AG09309 (cell line): ENCODE measurements around the gene RNASE8.

Experiments used
- DNase-seq: peaks from one replicate; pipeline ENCODE4 v3.0.0-alpha.2; 2010; ENCODE audit warnings: low read depth
- H3K4me3 ChIP-seq: 2 replicates; pipeline ENCODE4 v1.5.1; 2011; ENCODE audit warnings: mild to moderate bottlenecking, low read depth, low read length, moderate library complexity; ENCODE audit not compliant: control insufficient read depth
- TF ChIP-seq, protein P1 (sequence below): IDR thresholded peaks from 2 replicates; pipeline ENCODE4 v1.5.1; 2011; ENCODE audit warnings: mild to moderate bottlenecking, low read depth, low read length, inconsistent platforms; ENCODE audit not compliant: insufficient read depth, control insufficient read depth; ENCODE audit errors: missing control alignments

The RNASE8 gene

DNA sequence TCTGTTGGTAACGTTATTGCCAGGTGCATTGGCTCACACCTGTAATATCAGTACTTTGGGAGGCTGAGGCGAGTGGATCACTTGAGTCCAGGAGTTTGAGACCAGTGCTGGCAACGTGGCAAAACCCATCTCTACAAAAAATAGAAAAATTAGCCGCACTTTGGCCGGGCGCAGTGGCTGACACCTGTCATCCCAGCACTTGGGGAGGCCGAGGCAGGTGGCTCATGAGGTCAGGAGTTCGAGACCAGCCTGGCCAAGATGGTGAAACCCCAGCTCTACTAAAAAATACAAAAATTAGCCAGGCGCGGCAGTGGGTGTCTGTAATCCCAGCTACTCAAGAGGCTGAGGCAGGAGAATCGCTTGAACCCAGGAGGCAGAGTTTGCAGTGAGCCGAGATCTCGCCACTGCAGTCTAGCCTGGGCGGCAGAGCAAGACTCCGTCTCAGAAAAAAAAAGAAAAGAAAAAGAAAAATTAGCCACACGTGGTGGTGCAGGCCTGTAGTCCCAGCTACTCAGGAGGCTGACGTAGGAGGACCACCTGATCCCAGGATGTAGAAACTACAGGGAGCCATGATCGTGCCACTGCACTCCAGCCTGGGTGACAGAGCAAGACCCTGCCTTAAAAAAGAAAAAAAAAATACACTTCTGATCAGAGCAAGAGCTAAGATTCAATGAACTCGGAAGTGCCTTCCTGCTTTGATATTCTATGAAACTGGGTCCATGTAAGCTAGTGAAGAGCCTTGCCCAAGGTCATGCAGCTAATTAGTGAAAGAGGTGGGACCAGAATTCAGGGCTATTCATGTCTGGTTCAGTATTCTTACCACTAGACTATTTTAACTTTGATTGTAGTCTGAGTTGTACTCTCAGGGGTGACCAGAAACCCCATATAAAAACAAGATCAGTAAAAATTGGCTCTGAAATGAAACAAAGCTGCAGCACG lies 4.2 kb upstream of the RNASE8 start:
- TF ChIP-seq, protein P1, sequence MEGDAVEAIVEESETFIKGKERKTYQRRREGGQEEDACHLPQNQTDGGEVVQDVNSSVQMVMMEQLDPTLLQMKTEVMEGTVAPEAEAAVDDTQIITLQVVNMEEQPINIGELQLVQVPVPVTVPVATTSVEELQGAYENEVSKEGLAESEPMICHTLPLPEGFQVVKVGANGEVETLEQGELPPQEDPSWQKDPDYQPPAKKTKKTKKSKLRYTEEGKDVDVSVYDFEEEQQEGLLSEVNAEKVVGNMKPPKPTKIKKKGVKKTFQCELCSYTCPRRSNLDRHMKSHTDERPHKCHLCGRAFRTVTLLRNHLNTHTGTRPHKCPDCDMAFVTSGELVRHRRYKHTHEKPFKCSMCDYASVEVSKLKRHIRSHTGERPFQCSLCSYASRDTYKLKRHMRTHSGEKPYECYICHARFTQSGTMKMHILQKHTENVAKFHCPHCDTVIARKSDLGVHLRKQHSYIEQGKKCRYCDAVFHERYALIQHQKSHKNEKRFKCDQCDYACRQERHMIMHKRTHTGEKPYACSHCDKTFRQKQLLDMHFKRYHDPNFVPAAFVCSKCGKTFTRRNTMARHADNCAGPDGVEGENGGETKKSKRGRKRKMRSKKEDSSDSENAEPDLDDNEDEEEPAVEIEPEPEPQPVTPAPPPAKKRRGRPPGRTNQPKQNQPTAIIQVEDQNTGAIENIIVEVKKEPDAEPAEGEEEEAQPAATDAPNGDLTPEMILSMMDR, result no peak

DNA sequence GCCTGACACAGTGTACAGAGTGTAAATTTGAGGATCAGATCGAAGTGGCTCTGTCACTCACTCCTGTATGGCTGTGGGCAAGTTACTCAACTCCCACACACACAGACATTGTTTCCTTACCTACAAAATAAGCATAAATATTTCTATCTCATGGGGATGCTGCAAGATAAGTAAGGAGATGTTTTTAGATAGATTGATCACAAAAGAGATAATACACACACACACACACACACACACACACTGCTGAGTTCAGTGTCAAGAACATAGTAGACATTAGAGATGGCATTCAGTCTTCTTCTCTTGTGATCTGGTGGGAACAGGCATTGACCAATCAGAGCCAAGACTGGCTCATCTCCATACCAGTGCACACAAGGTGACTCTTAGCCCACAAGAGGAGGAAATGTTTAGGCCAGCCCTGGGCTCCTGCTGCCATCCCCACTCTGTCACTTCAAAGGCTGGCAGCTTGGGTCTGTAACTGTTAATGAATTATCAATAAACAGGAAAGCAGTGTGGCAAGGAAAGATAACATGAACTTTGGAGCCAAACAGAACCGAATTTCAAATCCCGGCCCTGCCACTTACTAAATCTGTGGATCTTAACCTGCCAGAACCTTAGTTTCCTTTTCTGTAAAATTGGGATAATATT lies 3.4 kb upstream of the RNASE8 start:
- no peak for DNase-seq
- no peak overlapping the region for H3K4me3 ChIP-seq
- TF ChIP-seq, protein P1, result no peak

More for the DNA sequence above, 4.2 kb upstream of the RNASE8 start:
- DNase-seq, result no peak
- H3K4me3 ChIP-seq, result no peak overlapping the region

DNA sequence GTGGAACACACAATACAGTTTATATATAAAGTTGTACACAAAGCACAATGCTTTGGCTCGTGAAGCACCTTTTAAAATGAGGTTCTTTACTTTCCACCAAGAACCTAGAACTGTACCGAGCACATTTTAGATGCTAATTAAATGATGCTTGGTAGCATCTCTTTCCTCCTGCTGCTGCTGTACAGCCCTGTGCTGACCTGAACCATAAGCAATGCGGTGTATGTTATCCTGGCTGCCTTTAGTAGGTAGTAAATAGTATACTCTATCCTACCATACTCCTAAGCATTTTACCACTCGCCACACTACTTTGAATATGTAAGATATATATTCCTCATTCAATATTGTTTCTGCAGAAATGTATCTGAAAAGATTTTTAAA lies 2.9 kb upstream of the RNASE8 start:
- TF ChIP-seq, protein P1, result no peak
- no peak for DNase-seq
- H3K4me3 ChIP-seq, result no peak overlapping the region

DNA sequence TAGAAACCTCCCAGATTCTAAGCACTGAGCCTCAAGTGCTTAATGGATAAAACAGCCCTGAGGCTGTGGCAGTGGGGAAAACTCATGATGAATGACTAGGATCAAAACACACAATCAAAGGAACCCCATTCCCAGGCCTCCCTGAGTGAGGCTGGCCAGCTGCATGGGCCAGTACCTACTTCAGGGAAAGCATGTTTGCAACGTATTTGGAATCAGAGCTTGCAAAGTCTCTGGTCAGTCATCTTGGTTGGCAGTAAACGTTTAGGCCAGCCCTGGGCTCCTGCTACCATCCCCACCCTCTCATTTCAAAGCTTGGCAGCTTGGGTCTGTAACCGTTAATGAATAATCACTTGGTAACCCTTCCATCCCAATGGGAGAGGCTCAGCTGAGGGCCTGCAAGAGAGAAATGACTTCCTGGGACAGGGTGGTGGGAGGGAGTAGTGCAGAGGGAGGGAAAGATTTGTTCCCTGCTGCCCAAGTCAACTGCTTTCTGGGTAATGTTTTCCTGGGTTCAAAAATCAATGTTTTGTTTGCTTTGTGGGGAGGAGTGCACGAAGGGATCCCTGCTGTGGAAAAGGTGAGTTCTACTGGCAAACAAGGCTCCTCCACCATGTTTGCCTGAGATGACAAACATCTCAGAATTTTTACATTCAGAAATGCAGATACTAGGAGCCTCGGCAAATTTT lies 2.0 kb upstream of the RNASE8 start:
- no peak for DNase-seq
- TF ChIP-seq, protein P1, result no peak
- H3K4me3 ChIP-seq, result no peak overlapping the region

DNA sequence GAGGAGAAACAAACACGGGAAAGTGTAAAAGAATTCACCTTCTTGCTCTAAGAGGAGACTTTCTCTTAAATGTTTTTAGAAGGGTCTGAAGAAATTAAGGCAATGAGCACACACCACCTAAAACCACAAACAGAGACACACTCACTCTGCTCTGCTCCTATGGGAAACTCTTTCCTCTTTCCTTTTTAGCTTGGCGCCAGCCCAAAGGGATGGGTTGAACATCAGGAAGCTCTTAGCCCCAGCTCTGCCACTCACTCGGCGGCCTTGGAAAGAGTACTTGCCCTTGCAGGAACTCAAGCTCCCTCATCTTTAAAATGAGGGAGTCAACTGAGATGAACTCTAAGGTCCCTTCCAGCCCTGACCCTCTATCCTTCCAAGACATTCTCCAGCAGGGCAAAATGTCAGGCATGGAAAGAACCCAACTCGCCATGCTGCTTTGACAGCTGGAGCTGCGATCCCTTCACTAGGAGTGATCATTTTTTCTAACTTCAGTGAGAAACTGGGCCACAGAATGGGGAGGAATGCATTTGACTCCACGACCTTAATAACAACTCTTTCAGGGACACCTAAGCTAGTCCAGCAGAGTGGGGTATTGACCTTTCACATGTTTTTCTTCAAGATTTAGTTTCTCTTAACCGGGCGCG lies 980 bp upstream of the RNASE8 start:
- TF ChIP-seq, protein P1, result no peak
- H3K4me3 ChIP-seq, result no peak overlapping the region
- DNase-seq, result no peak

DNA sequence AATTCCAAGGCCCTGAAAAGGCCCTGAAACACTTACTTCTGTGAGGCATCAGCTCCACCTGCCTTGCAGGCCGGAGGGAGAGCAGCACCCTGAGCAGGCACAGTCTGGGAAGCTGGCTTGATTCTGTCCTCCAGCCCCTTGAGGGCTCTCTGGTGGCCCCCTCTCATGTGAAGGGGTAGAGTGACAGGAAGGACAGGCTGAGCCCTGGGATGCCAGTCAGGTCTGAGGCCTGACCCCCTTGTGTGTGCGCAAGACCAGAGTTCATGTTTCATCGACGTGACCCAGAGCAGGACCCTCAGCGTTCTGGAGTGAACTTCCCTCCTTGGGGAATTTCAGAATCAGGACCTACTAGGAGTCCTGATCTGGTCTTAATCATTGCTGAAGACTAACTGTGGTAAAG lies 1.3 kb downstream of the RNASE8 start:
- TF ChIP-seq, protein P1, result no peak
- no peak for DNase-seq
- no peak overlapping the region for H3K4me3 ChIP-seq
